PFSK-1 (cell line): ENCODE data around the gene ARPIN.

Source experiments
- FOXP2 ChIP-seq: optimal IDR thresholded peaks from 2 replicates; pipeline ENCODE3; 2011; ENCODE audit warnings: borderline replicate concordance, control low read depth, inconsistent platforms; ENCODE audit not compliant: insufficient read depth; ENCODE audit errors: extremely low read length, extremely low read depth
- POLR2AphosphoS5 ChIP-seq: IDR thresholded peaks from 2 replicates; pipeline ENCODE4 v1.6.1; 2012; ENCODE audit warnings: low read depth, mild to moderate bottlenecking, control low read depth, low read length, moderate library complexity
- REST ChIP-seq, 2 experiments: IDR thresholded peaks; 2 replicates each; pipeline versions ENCODE4 v1.6.1 to v1.8.0; 2011 to 2012; ENCODE audit warnings: low read depth in 2 of 2, low read length in 2 of 2, control low read depth in 1 of 2, inconsistent platforms in 1 of 2, mild to moderate bottlenecking in 1 of 2, moderate library complexity in 1 of 2; ENCODE audit not compliant: insufficient read depth in 1 of 2
- SIN3A ChIP-seq: IDR thresholded peaks from 2 replicates; pipeline ENCODE4 v1.6.1; 2012; ENCODE audit warnings: mild to moderate bottlenecking, low read length, moderate library complexity, borderline replicate concordance; ENCODE audit not compliant: insufficient read depth
- TAF1 ChIP-seq: IDR thresholded peaks from 2 replicates; pipeline ENCODE4 v1.6.1; 2012; ENCODE audit warnings: low read length, control low read depth, borderline replicate concordance; ENCODE audit not compliant: insufficient read depth

The ARPIN gene

DNA sequence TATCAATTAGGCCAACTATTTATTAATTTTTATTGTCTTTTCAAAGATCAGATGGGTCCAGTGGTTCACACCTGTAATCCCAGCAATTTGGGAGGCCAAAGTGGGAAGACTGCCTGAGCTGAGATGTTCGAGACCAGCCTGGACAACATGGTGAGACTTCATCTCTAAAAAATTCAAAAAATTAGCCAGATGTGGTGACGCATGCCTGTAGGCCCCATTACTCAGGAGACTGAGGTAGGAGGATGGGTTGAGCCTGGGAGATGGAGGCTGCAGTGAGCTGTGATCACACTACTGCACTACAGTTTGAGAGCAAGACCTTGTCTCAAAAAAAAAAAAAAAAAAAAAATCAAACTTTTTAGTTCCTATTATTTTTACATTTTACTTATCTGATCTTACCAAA, 27.1 kb downstream of the ARPIN start:
- TF ChIP-seq TAF1 (no peak), FOXP2 (no peak), REST (IDR thresholded peaks at IDR 0.05; ENCODE audit: insufficient read depth in 1 of 2, low read depth in 2 of 2, low read length in 2 of 2) (no peak), SIN3A (no peak), POLR2AphosphoS5 (no peak)

DNA sequence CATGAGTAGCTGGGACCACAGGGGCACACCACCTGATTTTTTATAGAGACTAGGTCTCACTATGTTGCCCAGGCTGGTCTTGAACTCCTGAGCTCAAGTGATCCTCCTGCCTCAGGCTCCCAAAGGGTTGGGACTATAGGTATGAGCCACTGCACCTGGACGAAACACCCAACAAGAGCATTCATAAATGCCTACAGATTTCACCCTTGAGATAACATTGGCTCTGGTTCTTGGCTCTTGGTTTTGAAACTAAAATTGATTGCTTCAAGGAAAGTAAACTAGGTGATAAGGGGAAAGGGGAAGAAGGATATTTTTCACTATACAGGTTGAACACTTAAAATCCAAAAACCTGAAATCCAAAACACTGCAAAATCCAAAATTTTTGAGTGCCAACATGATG, 29.2 kb downstream of the ARPIN start:
- TF ChIP-seq FOXP2 (no peak), POLR2AphosphoS5 (no peak), REST (IDR thresholded peaks at IDR 0.05; ENCODE audit: insufficient read depth in 1 of 2, low read depth in 2 of 2, low read length in 2 of 2) (no peak), TAF1 (no peak), SIN3A (no peak)

DNA sequence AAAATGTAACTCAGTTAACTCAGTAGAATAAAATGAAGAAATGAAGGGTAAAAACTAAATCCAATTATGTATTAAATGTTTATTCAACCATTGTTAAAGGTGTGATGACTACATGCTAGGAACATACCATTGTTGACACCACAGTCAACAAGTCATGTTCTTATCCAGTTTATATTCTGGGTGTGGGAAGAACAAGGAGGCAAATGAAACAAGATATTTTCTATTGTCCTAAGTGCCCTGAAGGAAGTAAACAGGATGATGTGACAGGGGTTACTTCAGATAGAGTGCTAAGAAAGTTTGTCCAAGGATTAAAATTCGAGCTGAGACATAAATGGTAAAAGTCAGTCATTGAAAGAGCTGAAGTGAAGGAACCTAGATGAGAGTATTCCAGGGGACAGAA, 32.0 kb downstream of the ARPIN start:
- no peak for TF ChIP-seq POLR2AphosphoS5
- TF ChIP-seq FOXP2 = no peak
- TF ChIP-seq SIN3A = no peak
- TF ChIP-seq REST (IDR thresholded peaks at IDR 0.05; ENCODE audit: insufficient read depth in 1 of 2, low read depth in 2 of 2, low read length in 2 of 2) = no peak
- TF ChIP-seq TAF1 = no peak

- TF ChIP-seq FOXP2 (no peak), TAF1 (no peak), POLR2AphosphoS5 (no peak), SIN3A (no peak), REST (IDR thresholded peaks at IDR 0.05; ENCODE audit: insufficient read depth in 1 of 2, low read depth in 2 of 2, low read length in 2 of 2) (no peak)
Measured at GRCh38 chr15:89878323-89878722, 34.4 kb downstream of the ARPIN start.

- no peak for TF ChIP-seq FOXP2
- TF ChIP-seq TAF1 = no peak
- no peak for TF ChIP-seq POLR2AphosphoS5
- TF ChIP-seq REST (IDR thresholded peaks at IDR 0.05; ENCODE audit: insufficient read depth in 1 of 2, low read depth in 2 of 2, low read length in 2 of 2) = no peak
- no peak for TF ChIP-seq SIN3A
Measured at GRCh38 chr15:89877083-89877425, 35.7 kb downstream of the ARPIN start.
